ENCODE results near the gene TNFRSF6B. TPM values are rescaled to one million over a fixed set of nuclear protein-coding genes. Genes with fewer than 3 reads are reported as not detected.
A peak's percentile ranks its signal among the peaks of the same experiment; 100 is the strongest.

TNFRSF6B gene
- total and polyA plus RNA-seq, 2 of the 4 experiments (the other 2 are of a cell fraction): 1.3 to 11.0 TPM

DNA sequence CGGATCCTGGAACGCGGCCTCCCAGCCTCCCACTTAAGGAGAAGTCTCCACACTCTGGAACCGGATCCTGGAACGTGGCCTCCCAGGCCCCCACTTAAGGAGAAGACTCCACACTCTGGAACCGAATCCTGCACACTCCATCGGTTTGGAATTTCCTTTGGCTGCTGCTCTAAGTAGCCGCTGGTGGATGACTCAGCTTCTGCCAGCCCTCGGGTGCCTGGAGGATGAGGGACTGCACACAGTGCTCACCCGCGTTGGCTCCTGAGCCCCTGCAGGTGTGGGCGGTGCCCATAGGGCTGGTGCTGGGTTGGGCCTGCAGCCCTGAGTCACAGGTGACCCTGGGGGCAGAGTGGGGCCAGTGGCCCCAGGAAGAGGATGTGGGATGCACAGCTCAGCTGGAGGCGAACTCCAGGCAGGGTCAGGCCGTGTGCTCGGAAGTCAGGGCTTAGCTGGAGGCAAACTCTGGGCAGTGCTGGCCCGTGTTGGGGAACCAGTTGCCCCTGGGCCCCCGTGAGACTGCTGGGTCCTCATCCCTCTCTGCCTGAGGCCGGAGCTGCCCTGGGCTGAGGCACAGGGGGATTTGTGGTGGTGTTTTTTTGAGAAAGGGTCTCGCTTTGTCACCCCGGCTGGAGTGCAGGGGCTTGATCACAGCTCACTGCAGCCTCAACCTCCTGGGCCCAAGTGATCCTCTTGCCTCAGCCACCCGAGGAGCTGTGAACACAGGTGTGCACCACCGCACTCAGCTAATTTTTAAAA is 13.9 kb upstream of the TNFRSF6B start:
- Histone ChIP-seq H3K9me3 (ENCODE audit: control insufficient read depth, insufficient read depth, low read length) (no peaks in the 10 kb centered on the region), H3K4me1 (ENCODE audit: control insufficient read depth, insufficient read depth, low read length) (peaks cover 31% of the 10 kb centered on the region), H3K27me3 (ENCODE audit: control insufficient read depth, insufficient read depth, low read length) (no peaks in the 10 kb centered on the region), H4K5ac (ENCODE audit: low read depth, low read length) (peak overlapping the region; percentile 85), H2AK5ac (ENCODE audit: low read depth, low read length) (peak overlapping the region; percentile 98), H2BK20ac (ENCODE audit: low read depth, low read length) (peak overlapping the region; percentile 92), H2AFZ (replicated peaks; ENCODE audit: low read length, poor library complexity) (peak overlapping the region; percentile 18), H2BK5ac (ENCODE audit: low read depth, low read length, poor library complexity, severe bottlenecking) (peak overlapping the region; percentile 99), H3K9ac (ENCODE audit: low read depth, low read length) (0 out of 2 replicates have a peak overlapping the region, but pooled peaks have one; percentile 11), H4K20me1 (ENCODE audit: insufficient read depth, low read length) (no peaks in the 10 kb centered on the region), H3K9me1 (ENCODE audit: insufficient read depth, low read length) (peaks cover 27% of the 10 kb centered on the region), H3K27ac (ENCODE audit: insufficient read depth, low read length) (peak overlapping the region; percentile 92), H4K91ac (ENCODE audit: insufficient read depth, low read depth, low read length) (peak overlapping the region; percentile 99), H2AK9ac (replicated peaks; ENCODE audit: low read depth, low read length, poor library complexity) (peak overlapping the region; percentile 94), H3K36me3 (ENCODE audit: control insufficient read depth, insufficient read depth, low read length) (peaks cover 22% of the 10 kb centered on the region), H3K4me3 (ENCODE audit: insufficient read depth, low read depth, low read length) (no peak overlapping the region), H3K4me2 (ENCODE audit: low read depth, low read length) (peak overlapping the region; percentile 49; the same call in 1 of the 2 replicates), H3K23ac (ENCODE audit: low read depth, low read length) (peak overlapping the region; percentile 94; the same call in 1 of the 2 replicates), H2BK15ac (ENCODE audit: low read depth, low read length) (peak overlapping the region; percentile 100), H3K18ac (ENCODE audit: low read depth, low read length) (peak overlapping the region; percentile 71), H3K4ac (ENCODE audit: low read depth, low read length) (peak overlapping the region; percentile 100), H2BK120ac (ENCODE audit: low read depth, low read length) (peak overlapping the region; percentile 99), H3K79me1 (ENCODE audit: low read depth in 1 of 2, low read length in 2 of 2) (peaks cover 10 to 44% of the 10 kb centered on the region in 2 experiments; a peak in 3 of 4 replicates), H3K56ac (ENCODE audit: extremely low read depth, insufficient read depth, low read length) (peak overlapping the region; percentile 73), H4K8ac (ENCODE audit: low read depth in 2 of 2, low read length in 2 of 2) (peak overlapping the region; percentile 99 to 100), H3K14ac (replicated peaks; ENCODE audit: low read depth, low read length) (peak overlapping the region; percentile 65)
- ChIA-PET CTCF (interaction anchor here (0.6 kb wide), 1 partner anchor 1183 kb away, joined by 3 read pairs; no protein-coding TSS in a partner anchor), POLR2A (ENCODE audit: unreplicated experiment) (interaction anchor here (1.6 kb wide), 1 partner anchor 16 kb away, joined by 3 read pairs; no protein-coding TSS in a partner anchor)
- dilution Hi-C loops (cut with HindIII; ENCODE audit: low sequenced_read_pairs, unreplicated experiment) (no loop called here), in situ Hi-C loops (cut with MboI; ENCODE audit: low sequenced_read_pairs) (no loop called here), intact Hi-C loops (cut with micrococcal nuclease) (loop anchor here (2.0 kb wide), 1 partner anchor 144 kb away; no protein-coding TSS in a partner anchor)
- BruUV-seq (replicated peaks): no TSS peak
- TF ChIP-seq POLR2A (IDR thresholded peaks at IDR 0.05; ENCODE audit: low read depth, low read length): no peak
- TF ChIP-seq, protein P1, sequence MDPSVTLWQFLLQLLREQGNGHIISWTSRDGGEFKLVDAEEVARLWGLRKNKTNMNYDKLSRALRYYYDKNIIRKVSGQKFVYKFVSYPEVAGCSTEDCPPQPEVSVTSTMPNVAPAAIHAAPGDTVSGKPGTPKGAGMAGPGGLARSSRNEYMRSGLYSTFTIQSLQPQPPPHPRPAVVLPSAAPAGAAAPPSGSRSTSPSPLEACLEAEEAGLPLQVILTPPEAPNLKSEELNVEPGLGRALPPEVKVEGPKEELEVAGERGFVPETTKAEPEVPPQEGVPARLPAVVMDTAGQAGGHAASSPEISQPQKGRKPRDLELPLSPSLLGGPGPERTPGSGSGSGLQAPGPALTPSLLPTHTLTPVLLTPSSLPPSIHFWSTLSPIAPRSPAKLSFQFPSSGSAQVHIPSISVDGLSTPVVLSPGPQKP (IDR thresholded peaks at IDR 0.05; ENCODE audit: borderline replicate concordance, low read depth, low read length): no peak
- TF ChIP-seq, protein P2, sequence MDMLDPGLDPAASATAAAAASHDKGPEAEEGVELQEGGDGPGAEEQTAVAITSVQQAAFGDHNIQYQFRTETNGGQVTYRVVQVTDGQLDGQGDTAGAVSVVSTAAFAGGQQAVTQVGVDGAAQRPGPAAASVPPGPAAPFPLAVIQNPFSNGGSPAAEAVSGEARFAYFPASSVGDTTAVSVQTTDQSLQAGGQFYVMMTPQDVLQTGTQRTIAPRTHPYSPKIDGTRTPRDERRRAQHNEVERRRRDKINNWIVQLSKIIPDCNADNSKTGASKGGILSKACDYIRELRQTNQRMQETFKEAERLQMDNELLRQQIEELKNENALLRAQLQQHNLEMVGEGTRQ (IDR thresholded peaks at IDR 0.05; ENCODE audit: low read depth, low read length): no peak
- peak; percentile 84 for TF ChIP-seq FOS (IDR thresholded peaks at IDR 0.05; ENCODE audit: low read depth, low read length)
- TF ChIP-seq, protein P3, sequence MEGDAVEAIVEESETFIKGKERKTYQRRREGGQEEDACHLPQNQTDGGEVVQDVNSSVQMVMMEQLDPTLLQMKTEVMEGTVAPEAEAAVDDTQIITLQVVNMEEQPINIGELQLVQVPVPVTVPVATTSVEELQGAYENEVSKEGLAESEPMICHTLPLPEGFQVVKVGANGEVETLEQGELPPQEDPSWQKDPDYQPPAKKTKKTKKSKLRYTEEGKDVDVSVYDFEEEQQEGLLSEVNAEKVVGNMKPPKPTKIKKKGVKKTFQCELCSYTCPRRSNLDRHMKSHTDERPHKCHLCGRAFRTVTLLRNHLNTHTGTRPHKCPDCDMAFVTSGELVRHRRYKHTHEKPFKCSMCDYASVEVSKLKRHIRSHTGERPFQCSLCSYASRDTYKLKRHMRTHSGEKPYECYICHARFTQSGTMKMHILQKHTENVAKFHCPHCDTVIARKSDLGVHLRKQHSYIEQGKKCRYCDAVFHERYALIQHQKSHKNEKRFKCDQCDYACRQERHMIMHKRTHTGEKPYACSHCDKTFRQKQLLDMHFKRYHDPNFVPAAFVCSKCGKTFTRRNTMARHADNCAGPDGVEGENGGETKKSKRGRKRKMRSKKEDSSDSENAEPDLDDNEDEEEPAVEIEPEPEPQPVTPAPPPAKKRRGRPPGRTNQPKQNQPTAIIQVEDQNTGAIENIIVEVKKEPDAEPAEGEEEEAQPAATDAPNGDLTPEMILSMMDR (conservative IDR thresholded peaks at IDR 0.05; ENCODE audit: low read depth, low read length): no peak
- TF ChIP-seq RCOR1 (IDR thresholded peaks at IDR 0.05; ENCODE audit: insufficient replicate concordance, low read length): no peak
- no peak for TF ChIP-seq CEBPB (IDR thresholded peaks at IDR 0.05; ENCODE audit: low read depth, low read length)
- TF ChIP-seq MAZ (IDR thresholded peaks at IDR 0.05; ENCODE audit: borderline replicate concordance, low read depth, low read length): peak; percentile 87
- TF ChIP-seq MXI1 (IDR thresholded peaks at IDR 0.05; ENCODE audit: borderline replicate concordance, low read depth, low read length): no peak
- TF ChIP-seq MAFK (IDR thresholded peaks at IDR 0.05; ENCODE audit: low read depth, low read length): no peak
- no peak for TF ChIP-seq RFX5 (IDR thresholded peaks at IDR 0.05; ENCODE audit: low read depth, low read length)
- peak; percentile 28 for TF ChIP-seq RAD21 (IDR thresholded peaks at IDR 0.05; ENCODE audit: low read length)
- TF ChIP-seq BHLHE40 (IDR thresholded peaks at IDR 0.05; ENCODE audit: low read depth, low read length): peak; percentile 71
- TF ChIP-seq NFE2L2 (IDR thresholded peaks at IDR 0.05; ENCODE audit: low read depth, low read length): peak; percentile 86
- 0% methylated on average over 3 of the region's 22 CpGs; no CpG with 5 or more reads in 1 of the 2 experiments for WGBS, 2 experiments (ENCODE audit: extremely low coverage in 2 of 2, insufficient read length in 1 of 2)
- DNase-seq: peak; percentile 98
- ATAC-seq (ENCODE audit: low read depth): peak; percentile 91
